ENCODE data around the gene CD163.

DNA sequence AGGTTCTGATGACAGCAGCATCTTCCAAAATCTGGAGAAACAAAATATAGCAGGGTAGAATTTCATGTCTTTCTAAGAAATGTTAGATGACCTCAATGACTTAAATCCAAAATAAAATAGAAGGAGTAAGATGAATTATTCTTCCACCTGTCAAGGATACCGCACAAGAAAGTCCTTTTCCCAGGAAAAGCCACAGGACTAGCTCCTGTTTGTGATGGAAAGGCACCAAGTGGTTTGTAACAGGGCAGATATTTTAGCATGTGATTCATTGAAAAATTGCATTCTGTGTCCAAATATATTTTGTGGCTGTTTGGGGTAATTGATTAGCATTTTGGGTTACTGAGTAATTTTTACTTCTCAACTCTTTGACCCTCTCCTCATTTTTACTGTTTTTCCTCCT, 62.4 kb downstream of the CD163 start:
- TF ChIP-seq POLR2AphosphoS5 (IDR thresholded peaks at IDR 0.05): no peak
- no peak for TF ChIP-seq POLR2A (IDR thresholded peaks at IDR 0.05)

Data from prostate gland (tissue), 1 donor.